ENCODE data around the gene PAX8. TPM values are rescaled to one million over a fixed set of nuclear protein-coding genes. Genes with fewer than 3 reads are reported as not detected.

Gene PAX8
- total RNA-seq = 0.30 and 0.65 TPM in 2 replicates

GRCh38 chr2:113278742-113279139, at the start of gene PAX8:
PAX8 (minus strand) TSS chr2:113278921; CDS start chr2:113278394, 527 bp downstream.

GRCh38 chr2:113173542-113174375, 105.0 kb downstream of the PAX8 start, which contains the start of gene PSD4:
PSD4 (plus strand) TSS chr2:113173971; CDS start chr2:113182457, 8,486 bp downstream.

Other genes with a start within 250 kb of the PAX8 start
- not detected in 2 replicates for gene IL36B, start 226.1 kb downstream of the PAX8 start, total RNA-seq
- gene IL36RN, start 219.7 kb downstream of the PAX8 start, total RNA-seq = not detected in 2 replicates
- not detected in 2 replicates for gene IL1F10, start 211.0 kb downstream of the PAX8 start, total RNA-seq
- not detected in 2 replicates for gene IL1RN, start 151.3 kb downstream of the PAX8 start, total RNA-seq
- gene PSD4, start 105.0 kb downstream of the PAX8 start, total RNA-seq = 1.2 and 1.8 TPM in 2 replicates
- 33.1 and 41.6 TPM in 2 replicates for gene ZNG1B, start 158.8 kb upstream of the PAX8 start, total RNA-seq
- 0.05 and 0.30 TPM in 2 replicates for gene FOXD4L1, start 219.7 kb upstream of the PAX8 start, total RNA-seq

Measured in smooth muscle cell of the umbilical artery (primary cell).